Spleen (tissue), 11 donors: ENCODE measurements around the gene NLGN3. TPM values are rescaled to one million over a fixed set of nuclear protein-coding genes. Genes with fewer than 3 reads are reported as not detected.

Source experiments
- DNase-seq: peaks from one replicate; pipeline ENCODE4 v3.0.0-alpha.2; 2020
- H3K27ac ChIP-seq, 8 donors: fragments of 200-600 bp; sonication (generic) in 7 of 8; 1 replicate in 4 of 8; 2 replicates in 4 of 8; pipeline versions ENCODE4 v1.5.0 to v1.8.0; 2016 to 2021; ENCODE audit warnings: inconsistent platforms in 4 of 8, mild to moderate bottlenecking in 4 of 8, moderate library complexity in 1 of 8
- H3K27me3 ChIP-seq, 7 donors: fragments of 200-600 bp; sonication (generic) in 6 of 7; replicated peaks in 1 of 7; 1 replicate in 4 of 7; 2 replicates in 3 of 7; pipeline versions ENCODE4 v1.5.0 to v1.8.0; 2016 to 2021; ENCODE audit warnings: inconsistent platforms in 3 of 7, mild to moderate bottlenecking in 1 of 7
- H3K36me3 ChIP-seq, 6 donors: fragments of 200-600 bp; sonication (generic) in 5 of 6; 1 replicate in 4 of 6; 2 replicates in 2 of 6; pipeline versions ENCODE4 v1.5.0 to v1.8.0; 2016 to 2021; ENCODE audit warnings: inconsistent platforms in 2 of 6
- H3K4me1 ChIP-seq, 6 donors: fragments of 200-600 bp; sonication (generic) in 5 of 6; 1 replicate in 3 of 6; 2 replicates in 3 of 6; pipeline versions ENCODE4 v1.5.0 to v1.8.0; 2016 to 2021; ENCODE audit warnings: inconsistent platforms in 3 of 6
- H3K4me3 ChIP-seq, 8 donors: fragments of 200-600 bp; sonication (generic) in 7 of 8; 1 replicate in 4 of 8; 2 replicates in 4 of 8; pipeline versions ENCODE4 v1.5.0 to v1.8.0; 2016 to 2021; ENCODE audit warnings: inconsistent platforms in 4 of 8, mild to moderate bottlenecking in 4 of 8, moderate library complexity in 2 of 8
- H3K9me3 ChIP-seq, 8 donors: fragments of 200-600 bp; sonication (generic) in 7 of 8; 1 replicate in 4 of 8; 2 replicates in 4 of 8; pipeline versions ENCODE4 v1.5.0 to v1.8.0; 2016 to 2021; ENCODE audit warnings: inconsistent platforms in 4 of 8
- CTCF ChIP-seq, 11 experiments: fragments of 200-600 bp in 7 of 11; fragments of 450-650 bp in 4 of 11; sonication (generic) in 4 of 11; IDR thresholded peaks in 8 of 11; conservative IDR thresholded peaks in 3 of 11; 1 replicate in 7 of 11; 2 replicates in 4 of 11; pipeline versions ENCODE4 v1.4.0 to v1.8.0; 2016 to 2021; ENCODE audit warnings: antibody characterized with exemption in 11 of 11, inconsistent platforms in 4 of 11, mild to moderate bottlenecking in 1 of 11
- POLR2A ChIP-seq, 3 donors: fragments of 450-650 bp; IDR thresholded peaks; one replicate each; pipeline ENCODE4 v1.5.1; 2017; ENCODE audit warnings: antibody characterized with exemption in 3 of 3, mild to moderate bottlenecking in 1 of 3
- POLR2AphosphoS5 ChIP-seq, 3 donors: sonication (generic); formaldehyde crosslinking; IDR thresholded peaks; one replicate each; pipeline ENCODE4 v1.5.1; 2017; ENCODE audit warnings: antibody characterized with exemption in 3 of 3
- WGBS, 5 donors: extraction: QIAGEN DNeasy Blood & Tissue Kit in 3 of 5; methylation state at CpG; one replicate each; pipeline versions ENCODE4 v1.1.5 to v1.1.7; 2013 to 2018; 5-methylcytosine and 5-hydroxymethylcytosine counted together
- intact Hi-C: fragments of 100-400 bp; cut with DNase I; formaldehyde crosslinking; loops from one replicate; pipeline ENCODE4 v1.15.0; 2023; ENCODE audit warnings: low total_unique reads
- polyA plus RNA-seq, 3 donors: library from polyadenylated mRNA; stranded (reverse); fragments of 200-250 nt; gene quantifications; one replicate each; pipeline ENCODE4 v1.2.1, GENCODE V29; 2013
- total RNA-seq, 7 donors: library from RNA; depleted of rRNA in 3 of 7; stranded (reverse); fragments of >200 nt in 3 of 7; fragmentation: NEBNext Ultra II Directional in 4 of 7; extraction: Animal tissue kit (Norgen Biotek cat#: 25700) in 4 of 7; gene quantifications; one replicate each; pipeline versions ENCODE4 v1.1.0 to v1.2.1, GENCODE V29; 2016 to 2021
- donor health status: healthy with polysubstance abuse.
- donor health status: DM: no; HTN: no; CAD: no; lungs with moderate emphysema.
- donor health status: DM: no; HTN: no; CAD: no.
- donor health status: Bipolar disorder and iron deficiency.
- donor health status: healthy.
- donor health status: DM: no; HTN: no; CAD: no.
- donor health status: DM: yes; HTN: yes; CAD: no.

The NLGN3 gene
- total and polyA plus RNA-seq, 10 donors: 0.14 to 2.5 (median 0.85) TPM

- H3K4me1 ChIP-seq: peaks cover 0 to 24% (median 7%) of the 10 kb centered on the region in 6 donors
Measured at GRCh38 chrX:71128915-71129765, 15.5 kb upstream of the NLGN3 start.

GRCh38 chrX:71131510-71131909 lies 13.1 kb upstream of the NLGN3 start:
- Histone ChIP-seq H3K4me3 (no peak overlapping the region), H3K36me3 (peaks cover 0 to 100% (median 67%) of the 10 kb centered on the region in 6 donors), H3K4me1 (peaks cover 0 to 24% (median 7%) of the 10 kb centered on the region in 6 donors), H3K9me3 (no peaks in the 10 kb centered on the region), H3K27ac (no peak overlapping the region), H3K27me3 (no peaks in the 10 kb centered on the region)
- no peak for DNase-seq
- WGBS, 5 donors: 75 to 87% (median 81%) methylated on average over 4 of the region's 4 CpGs
- no peak for TF ChIP-seq POLR2AphosphoS5 (IDR thresholded peaks at IDR 0.05)
- no peak for TF ChIP-seq CTCF (IDR thresholded peaks at IDR 0.05 in 8 of 11, conservative IDR thresholded peaks at IDR 0.05 in 3 of 11)
- no peak for TF ChIP-seq POLR2A (IDR thresholded peaks at IDR 0.05)
- intact Hi-C loops: no loop called here

More at GRCh38 chrX:71128915-71129765, 15.5 kb upstream of the NLGN3 start:
- intact Hi-C loops: no loop called here
- peak in 2 of 3 donors; percentile 75 to 83 for TF ChIP-seq POLR2AphosphoS5 (IDR thresholded peaks at IDR 0.05)
- TF ChIP-seq CTCF (IDR thresholded peaks at IDR 0.05 in 8 of 11, conservative IDR thresholded peaks at IDR 0.05 in 3 of 11): peak; percentile 72 to 88 (median 84)
- TF ChIP-seq POLR2A (IDR thresholded peaks at IDR 0.05): no peak
- Histone ChIP-seq H3K27ac (peak overlapping the region in 4 of 8 donors; percentile 23 to 72 (median 42)), H3K4me3 (no peak overlapping the region), H3K27me3 (no peaks in the 10 kb centered on the region), H3K9me3 (no peaks in the 10 kb centered on the region), H3K36me3 (peaks cover 0 to 100% (median 66%) of the 10 kb centered on the region in 6 donors)
- peak; percentile 92 for DNase-seq
- whole genome bisulfite sequencing, 5 donors: 26 to 35% (median 31%) methylated on average over 16 to 18 of the region's 18 CpGs

GRCh38 chrX:71140440-71140839 lies 4.2 kb upstream of the NLGN3 start:
- 64 to 84% (median 77%) methylated on average over 3 to 6 of the region's 6 CpGs for WGBS, 5 donors
- no peak for DNase-seq
- H3K36me3 ChIP-seq: peaks cover 0 to 86% (median 42%) of the 10 kb centered on the region in 6 donors
- no peaks in the 10 kb centered on the region for H3K27me3 ChIP-seq
- H3K27ac ChIP-seq: no peak overlapping the region
- peaks cover 0 to 12% (median 0%) of the 10 kb centered on the region in 6 donors for H3K4me1 ChIP-seq
- H3K9me3 ChIP-seq: no peaks in the 10 kb centered on the region
- TF ChIP-seq CTCF (IDR thresholded peaks at IDR 0.05 in 8 of 11, conservative IDR thresholded peaks at IDR 0.05 in 3 of 11): no peak
- TF ChIP-seq POLR2A (IDR thresholded peaks at IDR 0.05): no peak
- no peak for TF ChIP-seq POLR2AphosphoS5 (IDR thresholded peaks at IDR 0.05)
- no peak overlapping the region for H3K4me3 ChIP-seq
- intact Hi-C loops: no loop called here

GRCh38 chrX:71143508-71143907 lies 1.1 kb upstream of the NLGN3 start:
- Histone ChIP-seq H3K4me3 (no peak overlapping the region), H3K4me1 (peaks cover 0 to 19% (median 2%) of the 10 kb centered on the region in 6 donors), H3K36me3 (peaks cover 0 to 56% (median 17%) of the 10 kb centered on the region in 6 donors), H3K27ac (no peak overlapping the region), H3K27me3 (no peaks in the 10 kb centered on the region), H3K9me3 (no peaks in the 10 kb centered on the region)
- WGBS, 5 donors: 38 to 70% (median 52%) methylated on average over 3 to 6 of the region's 6 CpGs
- intact Hi-C loops: no loop called here
- TF ChIP-seq CTCF (IDR thresholded peaks at IDR 0.05 in 8 of 11, conservative IDR thresholded peaks at IDR 0.05 in 3 of 11): no peak
- TF ChIP-seq POLR2A (IDR thresholded peaks at IDR 0.05): no peak
- TF ChIP-seq POLR2AphosphoS5 (IDR thresholded peaks at IDR 0.05): peak in 1 of 3 donors; percentile 7
- DNase-seq: no peak
